K562 (cell line): ENCODE data around the gene LRRC61. TPM values are rescaled to one million over a fixed set of nuclear protein-coding genes. Genes with fewer than 3 reads are reported as not detected.

Experiments used
- HIVEP1 ChIP-seq: fragments of 250-450 bp; sonication (Bioruptor Pico); IDR thresholded peaks from 2 replicates; pipeline ENCODE4 v1.4.0; 2020; ENCODE audit warnings: mild to moderate bottlenecking
- JUND ChIP-seq, 2 experiments: IDR thresholded peaks; 2 replicates in 1 of 2; 3 replicates in 1 of 2; pipeline ENCODE4 v1.6.1; 2011; ENCODE audit warnings: borderline replicate concordance in 2 of 2, low read depth in 2 of 2, low read length in 2 of 2, improper control_type of control experiment in 1 of 2, missing biosample characterization in 1 of 2, missing genetic modification characterization in 1 of 2, missing genetic modification reagents in 1 of 2
- KAT7 ChIP-seq: sonication (generic); formaldehyde crosslinking; IDR thresholded peaks from 2 replicates; pipeline ENCODE4 v1.8.0; 2022; ENCODE audit warnings: missing genetic modification reagents, mild to moderate bottlenecking, borderline replicate concordance
- KDM4B ChIP-seq, 2 experiments: fragments of 450-650 bp in 1 of 2; sonication (generic) in 1 of 2; IDR thresholded peaks; 2 replicates each; pipeline ENCODE4 v1.6.1; 2016 to 2017; ENCODE audit warnings: borderline replicate concordance in 2 of 2, antibody characterized with exemption in 1 of 2, low read depth in 1 of 2, mild to moderate bottlenecking in 1 of 2
- NFATC3 ChIP-seq: fragments of 450-650 bp; IDR thresholded peaks from 2 replicates; pipeline ENCODE4 v1.6.1; 2017; ENCODE audit warnings: mild to moderate bottlenecking
- NONO ChIP-seq, 2 experiments: fragments of 200-400 bp in 1 of 2; fragments of 450-650 bp in 1 of 2; formaldehyde crosslinking in 1 of 2; IDR thresholded peaks; 2 replicates each; pipeline ENCODE4 v1.6.1; 2017; ENCODE audit warnings: low read depth in 2 of 2, mild to moderate bottlenecking in 2 of 2, moderate library complexity in 2 of 2, low read length in 1 of 2
- SIN3A ChIP-seq, 2 experiments: fragments of 150-350 bp in 1 of 2; IDR thresholded peaks; 2 replicates each; pipeline ENCODE4 v1.6.1; 2011 to 2016; ENCODE audit warnings: borderline replicate concordance in 2 of 2, low read depth in 2 of 2, low read length in 2 of 2, mild to moderate bottlenecking in 2 of 2, moderate library complexity in 2 of 2; ENCODE audit not compliant: control insufficient read depth in 1 of 2
- TBL1XR1 ChIP-seq, 2 experiments: IDR thresholded peaks; 2 replicates each; pipeline ENCODE4 v1.6.1; 2012; ENCODE audit warnings: improper control_type of control experiment in 2 of 2, low read length in 2 of 2, mild to moderate bottlenecking in 1 of 2
- TGIF2 ChIP-seq: sonication (generic); formaldehyde crosslinking; IDR thresholded peaks from 2 replicates; pipeline ENCODE4 v1.8.1; 2022; ENCODE audit warnings: mild to moderate bottlenecking, missing genetic modification reagents, moderate library complexity
- ZFP1 ChIP-seq: fragments of 450-650 bp; formaldehyde crosslinking; IDR thresholded peaks from 2 replicates; pipeline ENCODE4 v1.4.0; 2020; ENCODE audit warnings: mild to moderate bottlenecking, mixed read lengths
- ZNF175 ChIP-seq: fragments of 200-800 bp; sonication (Bioruptor generic); IDR thresholded peaks from 2 replicates; pipeline ENCODE4 v1.6.1; 2016; ENCODE audit warnings: low read depth, mild to moderate bottlenecking, missing genetic modification characterization, missing compliant biosample characterization
- ZNF274 ChIP-seq: IDR thresholded peaks from 2 replicates; pipeline ENCODE4 v1.6.1; 2011; ENCODE audit warnings: low read depth, mild to moderate bottlenecking, low read length, moderate library complexity, borderline replicate concordance
- ZNF431 ChIP-seq: sonication (generic); formaldehyde crosslinking; IDR thresholded peaks from 2 replicates; pipeline ENCODE4 v1.8.0; 2022; ENCODE audit warnings: mild to moderate bottlenecking, missing genetic modification reagents
- ZNF583 ChIP-seq: fragments of 250-450 bp; sonication (Bioruptor Pico); IDR thresholded peaks from 2 replicates; pipeline ENCODE4 v1.4.0; 2020
- polyA plus RNA-seq, 8 experiments: library from polyadenylated mRNA; depleted of rRNA in 4 of 8; stranded (reverse) in 5 of 8; unstranded in 3 of 8; fragments of >200 nt; fragmentation: Nextera tagmentation in 2 of 8; fragmentation: Illumina TruSeq in 1 of 8; extraction: Ambion mirVana in 2 of 8; extraction: Trizol in 1 of 8; gene quantifications; 2 replicates each; pipeline versions ENCODE4 v1.2.1 to v1.2.3, GENCODE V29; 2011 to 2014; ENCODE audit warnings: inconsistent platforms in 1 of 8, missing spikeins in 1 of 8
- total RNA-seq, 7 experiments: library from RNA; depleted of rRNA in 6 of 7; stranded (reverse); fragments of >200 nt in 6 of 7; fragmentation: Illumina TruSeq in 2 of 7; extraction: Trizol in 2 of 7; gene quantifications; 2 replicates each; pipeline versions ENCODE4 v1.2.1 to v1.2.3, GENCODE V29; 2011 to 2021; ENCODE audit warnings: low replicate concordance in 1 of 7
- TF ChIP-seq, protein P1 (sequence below): fragments of 250-450 bp; sonication (Bioruptor Pico); IDR thresholded peaks from 2 replicates; pipeline ENCODE4 v1.4.0; 2020; ENCODE audit warnings: mild to moderate bottlenecking, moderate library complexity
- TF ChIP-seq, protein P2 (sequence below), 2 experiments: fragments of 450-650 bp; IDR thresholded peaks; 2 replicates each; pipeline ENCODE4 v1.6.1; 2016
- TF ChIP-seq, protein P3 (sequence below): IDR thresholded peaks from 2 replicates; pipeline ENCODE4 v1.6.1; 2011; ENCODE audit not compliant: insufficient read length; ENCODE audit errors: extremely low read depth
- TF ChIP-seq, protein P4 (sequence below): fragments of 450-650 bp; formaldehyde crosslinking; IDR thresholded peaks from 2 replicates; pipeline ENCODE4 v1.4.0; 2020; ENCODE audit warnings: mild to moderate bottlenecking, moderate library complexity

LRRC61 gene
- total and polyA plus RNA-seq, 9 of the 15 experiments (the other 6 are each of a cell fraction or from before 2014, with no cell fraction given): 1.3 to 55.2 (median 35.2) TPM

DNA sequence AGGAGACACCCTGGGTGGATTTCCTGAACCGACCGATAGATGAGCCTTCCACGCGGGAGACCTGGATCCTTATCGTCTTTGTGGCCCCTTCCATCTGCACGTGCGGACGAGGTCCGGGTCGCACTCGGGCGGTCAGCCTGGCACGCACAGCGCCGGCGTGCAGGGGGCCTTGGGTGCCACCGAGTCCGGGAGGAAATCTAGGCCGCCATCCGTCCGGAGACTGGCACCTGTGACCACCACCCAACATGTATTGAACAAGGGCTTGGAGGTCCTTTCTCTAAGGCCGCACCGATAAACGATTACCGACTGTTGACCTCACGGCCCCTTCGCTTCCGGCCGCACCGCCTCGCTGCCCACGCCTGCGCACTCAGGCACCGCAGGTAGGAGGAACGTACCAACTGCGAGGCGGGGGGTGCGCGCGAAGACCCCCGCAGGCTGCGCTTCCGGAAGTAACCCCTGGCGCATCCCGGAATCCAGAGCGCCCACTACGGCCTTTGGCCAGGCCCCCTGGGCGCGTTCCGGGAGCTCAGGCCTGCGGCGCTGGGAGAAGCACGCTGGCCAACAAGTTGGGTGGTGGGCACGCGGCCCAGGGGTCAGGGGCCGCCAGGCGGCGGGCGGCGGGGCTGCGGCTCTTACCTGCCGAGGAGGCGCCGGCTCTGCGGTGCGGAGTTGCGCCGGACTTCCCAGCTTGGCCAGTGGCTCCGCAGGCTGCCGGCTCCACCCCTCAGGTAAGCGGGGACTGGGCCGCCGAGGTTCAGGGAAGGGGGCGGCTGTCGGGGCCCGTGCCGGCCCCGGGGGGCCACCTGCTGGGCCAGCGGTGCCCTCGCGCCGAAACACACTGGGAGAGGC is at the start of gene LRRC61, which contains the start of gene ACTR3C (continued):
- TF ChIP-seq JUND (IDR thresholded peaks at IDR 0.05; ENCODE audit: borderline replicate concordance, low read depth, low read length): peak; percentile 87
- TF ChIP-seq JUND (tag; IDR thresholded peaks at IDR 0.05; ENCODE audit: borderline replicate concordance, low read depth, low read length): no peak; the same call in 2 of the 3 replicates
- peak; percentile 88 for TF ChIP-seq ZNF431
- TF ChIP-seq SIN3A (IDR thresholded peaks at IDR 0.05; ENCODE audit: borderline replicate concordance in 2 of 2, control insufficient read depth in 1 of 2, low read depth in 2 of 2, low read length in 2 of 2): peak; percentile 20 to 74; a peak in 3 of 4 replicates
- TF ChIP-seq, protein P1, sequence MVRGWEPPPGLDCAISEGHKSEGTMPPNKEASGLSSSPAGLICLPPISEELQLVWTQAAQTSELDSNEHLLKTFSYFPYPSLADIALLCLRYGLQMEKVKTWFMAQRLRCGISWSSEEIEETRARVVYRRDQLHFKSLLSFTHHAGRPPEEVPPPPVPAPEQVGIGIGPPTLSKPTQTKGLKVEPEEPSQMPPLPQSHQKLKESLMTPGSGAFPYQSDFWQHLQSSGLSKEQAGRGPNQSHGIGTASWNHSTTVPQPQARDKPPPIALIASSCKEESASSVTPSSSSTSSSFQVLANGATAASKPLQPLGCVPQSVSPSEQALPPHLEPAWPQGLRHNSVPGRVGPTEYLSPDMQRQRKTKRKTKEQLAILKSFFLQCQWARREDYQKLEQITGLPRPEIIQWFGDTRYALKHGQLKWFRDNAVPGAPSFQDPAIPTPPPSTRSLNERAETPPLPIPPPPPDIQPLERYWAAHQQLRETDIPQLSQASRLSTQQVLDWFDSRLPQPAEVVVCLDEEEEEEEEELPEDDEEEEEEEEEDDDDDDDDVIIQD (CRISPR knock-in tag): peak; percentile 83; the same call in 1 of the 2 replicates
- 0 out of 2 replicates have a peak, but pooled peaks have one; percentile 75 for TF ChIP-seq TGIF2
- TF ChIP-seq KDM4B (IDR thresholded peaks at IDR 0.05; ENCODE audit: borderline replicate concordance in 2 of 2, low read depth in 1 of 2): no peak
- peak; percentile 99; the same call in 1 of the 2 replicates for TF ChIP-seq KAT7
- TF ChIP-seq, protein P2, sequence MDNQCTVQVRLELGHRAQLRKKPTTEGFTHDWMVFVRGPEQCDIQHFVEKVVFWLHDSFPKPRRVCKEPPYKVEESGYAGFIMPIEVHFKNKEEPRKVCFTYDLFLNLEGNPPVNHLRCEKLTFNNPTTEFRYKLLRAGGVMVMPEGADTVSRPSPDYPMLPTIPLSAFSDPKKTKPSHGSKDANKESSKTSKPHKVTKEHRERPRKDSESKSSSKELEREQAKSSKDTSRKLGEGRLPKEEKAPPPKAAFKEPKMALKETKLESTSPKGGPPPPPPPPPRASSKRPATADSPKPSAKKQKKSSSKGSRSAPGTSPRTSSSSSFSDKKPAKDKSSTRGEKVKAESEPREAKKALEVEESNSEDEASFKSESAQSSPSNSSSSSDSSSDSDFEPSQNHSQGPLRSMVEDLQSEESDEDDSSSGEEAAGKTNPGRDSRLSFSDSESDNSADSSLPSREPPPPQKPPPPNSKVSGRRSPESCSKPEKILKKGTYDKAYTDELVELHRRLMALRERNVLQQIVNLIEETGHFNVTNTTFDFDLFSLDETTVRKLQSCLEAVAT (IDR thresholded peaks at IDR 0.05): peak; percentile 76 to 88
- peak; percentile 89 for TF ChIP-seq HIVEP1 (CRISPR knock-in tag)
- TF ChIP-seq, protein P3, sequence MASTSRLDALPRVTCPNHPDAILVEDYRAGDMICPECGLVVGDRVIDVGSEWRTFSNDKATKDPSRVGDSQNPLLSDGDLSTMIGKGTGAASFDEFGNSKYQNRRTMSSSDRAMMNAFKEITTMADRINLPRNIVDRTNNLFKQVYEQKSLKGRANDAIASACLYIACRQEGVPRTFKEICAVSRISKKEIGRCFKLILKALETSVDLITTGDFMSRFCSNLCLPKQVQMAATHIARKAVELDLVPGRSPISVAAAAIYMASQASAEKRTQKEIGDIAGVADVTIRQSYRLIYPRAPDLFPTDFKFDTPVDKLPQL: no peak
- TF ChIP-seq NONO (IDR thresholded peaks at IDR 0.05; ENCODE audit: low read depth in 2 of 2, low read length in 1 of 2): peak in 1 of 2 experiments; percentile 98
- TF ChIP-seq ZNF274: no peak; the same call in 1 of the 2 replicates
- TF ChIP-seq, protein P4, sequence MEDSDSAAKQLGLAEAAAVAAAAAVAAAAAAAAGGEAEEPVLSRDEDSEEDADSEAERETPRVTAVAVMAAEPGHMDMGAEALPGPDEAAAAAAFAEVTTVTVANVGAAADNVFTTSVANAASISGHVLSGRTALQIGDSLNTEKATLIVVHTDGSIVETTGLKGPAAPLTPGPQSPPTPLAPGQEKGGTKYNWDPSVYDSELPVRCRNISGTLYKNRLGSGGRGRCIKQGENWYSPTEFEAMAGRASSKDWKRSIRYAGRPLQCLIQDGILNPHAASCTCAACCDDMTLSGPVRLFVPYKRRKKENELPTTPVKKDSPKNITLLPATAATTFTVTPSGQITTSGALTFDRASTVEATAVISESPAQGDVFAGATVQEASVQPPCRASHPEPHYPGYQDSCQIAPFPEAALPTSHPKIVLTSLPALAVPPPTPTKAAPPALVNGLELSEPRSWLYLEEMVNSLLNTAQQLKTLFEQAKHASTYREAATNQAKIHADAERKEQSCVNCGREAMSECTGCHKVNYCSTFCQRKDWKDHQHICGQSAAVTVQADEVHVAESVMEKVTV (CRISPR knock-in tag): peak; percentile 69
- TF ChIP-seq ZNF175 (CRISPR knock-in tag): no peak
- 0 out of 4 replicates have a peak, but pooled peaks of 1 of the 2 experiments have one; percentile 15 for TF ChIP-seq TBL1XR1 (IDR thresholded peaks at IDR 0.05; ENCODE audit: low read length in 2 of 2)
- peak; percentile 89; the same call in 1 of the 2 replicates for TF ChIP-seq ZNF583
- 0 out of 2 replicates have a peak, but pooled peaks have one; percentile 37 for TF ChIP-seq ZFP1 (CRISPR knock-in tag)
- no peak for TF ChIP-seq NFATC3
